T-helper 17 cell (primary cell): ENCODE data around the gene GCKR. TPM values are rescaled to one million over a fixed set of nuclear protein-coding genes. Genes with fewer than 3 reads are reported as not detected.
A peak's percentile ranks its signal among the peaks of the same experiment; 100 is the strongest.

Source experiments
- ATAC-seq: fragments of 150-1000 bp; cut with Tn5 transposase; 2 replicates; pipeline ENCODE4 v1.10.0; 2021; ENCODE audit warnings: mild to moderate bottlenecking, moderate library complexity
- DNase-seq, 3 donors: peaks; one replicate each; pipeline versions ENCODE4 v3.0.0 to v3.0.0-alpha.2; 2020 to 2021
- H3K9me3 ChIP-seq: one replicate; pipeline ENCODE4 v1.7.0; 2013; ENCODE audit warnings: low read length, mild to moderate bottlenecking; ENCODE audit not compliant: control insufficient read depth, poor library complexity, severe bottlenecking
- H3K27ac Mint-ChIP-seq: one replicate; pipeline ENCODE4 v1.8.0; 2022; ENCODE audit warnings: mild to moderate bottlenecking, moderate library complexity, mixed read lengths
- H3K27me3 Mint-ChIP-seq: one replicate; pipeline ENCODE4 v1.8.0; 2022; ENCODE audit warnings: mixed read lengths
- H3K36me3 Mint-ChIP-seq: one replicate; pipeline ENCODE4 v1.8.0; 2022; ENCODE audit warnings: low read depth, mixed read lengths
- H3K4me1 Mint-ChIP-seq: one replicate; pipeline ENCODE4 v1.8.0; 2022; ENCODE audit warnings: mild to moderate bottlenecking, mixed read lengths
- H3K4me3 Mint-ChIP-seq: one replicate; pipeline ENCODE4 v1.8.0; 2022; ENCODE audit warnings: mild to moderate bottlenecking, moderate library complexity, mixed read lengths
- total RNA-seq, 4 donors: library from RNA in 2 of 4; stranded (reverse) in 2 of 4; gene quantifications; one replicate each; pipeline ENCODE4 v1.2.3 and lab custom pipeline; 2022 to 2026

Gene GCKR
- total RNA-seq (not detected), total RNA-seq (lab: John Stamatoyannopoulos, UW) (0 reads per million in 2 donors)

- no peak for DNase-seq
- H3K9me3 ChIP-seq, result no peaks in the 10 kb centered on the region
- peaks cover 13% of the 10 kb centered on the region for H3K36me3 Mint-ChIP-seq
- peaks cover 16% of the 10 kb centered on the region for H3K4me1 Mint-ChIP-seq
- H3K27ac Mint-ChIP-seq, result no peak within 1 kb of the TSS
- H3K27me3 Mint-ChIP-seq, result peaks cover 51% of the 10 kb centered on the region
- H3K4me3 Mint-ChIP-seq, result peak within 1 kb of the TSS; percentile 86
- ATAC-seq, result no peak
Observed at GRCh38 chr2:27496357-27497287, at the start of gene GCKR. Gene GCKR (plus strand): TSS chr2:27496839. CDS start chr2:27496905, 66 bp downstream.

- no peaks in the 10 kb centered on the region for H3K27me3 Mint-ChIP-seq
- ATAC-seq, result no peak
- no peak overlapping the region for H3K27ac Mint-ChIP-seq
- H3K4me1 Mint-ChIP-seq, result peaks cover 7% of the 10 kb centered on the region
- no peaks in the 10 kb centered on the region for H3K9me3 ChIP-seq
- no peak overlapping the region for H3K4me3 Mint-ChIP-seq
- DNase-seq, result no peak
- H3K36me3 Mint-ChIP-seq, result peaks cover 6% of the 10 kb centered on the region
Observed at GRCh38 chr2:27448381-27448780, 48.3 kb upstream of the GCKR start.

- Mint-ChIP-seq H3K27me3 (no peaks in the 10 kb centered on the region), H3K27ac (peak overlapping the region; percentile 43), H3K36me3 (peaks cover 6% of the 10 kb centered on the region), H3K4me1 (peaks cover 7% of the 10 kb centered on the region), H3K4me3 (no peak overlapping the region)
- no peaks in the 10 kb centered on the region for H3K9me3 ChIP-seq
- ATAC-seq, result no peak
- DNase-seq, result no peak
Observed at GRCh38 chr2:27451095-27451494, 45.5 kb upstream of the GCKR start.

GRCh38 chr2:27453968-27454367, 42.7 kb upstream of the GCKR start:
- Mint-ChIP-seq H3K27ac (no peak overlapping the region), H3K4me1 (peaks cover 2% of the 10 kb centered on the region), H3K27me3 (no peaks in the 10 kb centered on the region), H3K4me3 (no peak overlapping the region), H3K36me3 (peaks cover 3% of the 10 kb centered on the region)
- ATAC-seq (no peak), DNase-seq (no peak)
- H3K9me3 ChIP-seq, result no peaks in the 10 kb centered on the region

GRCh38 chr2:27461118-27461517, 35.5 kb upstream of the GCKR start:
- H3K27me3 Mint-ChIP-seq, result no peaks in the 10 kb centered on the region
- no peak overlapping the region for H3K4me3 Mint-ChIP-seq
- H3K27ac Mint-ChIP-seq, result no peak overlapping the region
- DNase-seq (no peak), ATAC-seq (no peak)
- no peaks in the 10 kb centered on the region for H3K9me3 ChIP-seq
- peaks cover 2% of the 10 kb centered on the region for H3K4me1 Mint-ChIP-seq
- no peaks in the 10 kb centered on the region for H3K36me3 Mint-ChIP-seq

- DNase-seq, result no peak
Observed at GRCh38 chr2:27464443-27464842, 32.2 kb upstream of the GCKR start.

GRCh38 chr2:27471961-27472360, 24.7 kb upstream of the GCKR start:
- H3K36me3 Mint-ChIP-seq, result no peaks in the 10 kb centered on the region
- no peaks in the 10 kb centered on the region for H3K4me1 Mint-ChIP-seq
- H3K27ac Mint-ChIP-seq, result no peak overlapping the region
- DNase-seq (no peak), ATAC-seq (no peak)
- no peaks in the 10 kb centered on the region for H3K27me3 Mint-ChIP-seq
- H3K9me3 ChIP-seq, result no peaks in the 10 kb centered on the region
- H3K4me3 Mint-ChIP-seq, result no peak overlapping the region

More at GRCh38 chr2:27464443-27464842, 32.2 kb upstream of the GCKR start:
- Mint-ChIP-seq H3K27me3 (no peaks in the 10 kb centered on the region), H3K4me3 (no peak overlapping the region), H3K36me3 (no peaks in the 10 kb centered on the region), H3K27ac (no peak overlapping the region), H3K4me1 (peaks cover 2% of the 10 kb centered on the region)
- no peak for ATAC-seq
- H3K9me3 ChIP-seq, result no peaks in the 10 kb centered on the region

- Mint-ChIP-seq H3K27ac (peak overlapping the region; percentile 95), H3K36me3 (peaks cover 4% of the 10 kb centered on the region), H3K4me3 (no peak overlapping the region), H3K4me1 (peaks cover 15% of the 10 kb centered on the region), H3K27me3 (no peaks in the 10 kb centered on the region)
- ATAC-seq (no peak), DNase-seq (no peak)
- no peaks in the 10 kb centered on the region for H3K9me3 ChIP-seq
Observed at GRCh38 chr2:27485496-27485895, 11.1 kb upstream of the GCKR start.

GRCh38 chr2:27489118-27489497, 7.5 kb upstream of the GCKR start:
- Mint-ChIP-seq H3K4me1 (peaks cover 15% of the 10 kb centered on the region), H3K27me3 (peaks cover 10% of the 10 kb centered on the region), H3K4me3 (peak overlapping the region; percentile 88), H3K36me3 (no peaks in the 10 kb centered on the region), H3K27ac (peak overlapping the region; percentile 95)
- H3K9me3 ChIP-seq, result no peaks in the 10 kb centered on the region
- peak; percentile 15 for ATAC-seq
- DNase-seq, result no peak

GRCh38 chr2:27489498-27490397, 6.9 kb upstream of the GCKR start, which contains the start of gene IFT172:
Gene IFT172 (minus strand): TSS chr2:27489743. CDS start chr2:27489653, 90 bp downstream.
- peak within 1 kb of the TSS; percentile 95 for H3K27ac Mint-ChIP-seq
- H3K9me3 ChIP-seq, result no peaks in the 10 kb centered on the region
- ATAC-seq, result peak; percentile 90
- H3K27me3 Mint-ChIP-seq, result peaks cover 10% of the 10 kb centered on the region
- H3K4me1 Mint-ChIP-seq, result peaks cover 15% of the 10 kb centered on the region
- no peaks in the 10 kb centered on the region for H3K36me3 Mint-ChIP-seq
- peak within 1 kb of the TSS; percentile 88 for H3K4me3 Mint-ChIP-seq
- DNase-seq, result peak; percentile 94 to 99 (median 98)

- H3K9me3 ChIP-seq, result no peaks in the 10 kb centered on the region
- Mint-ChIP-seq H3K4me1 (peaks cover 30% of the 10 kb centered on the region), H3K27me3 (peaks cover 34% of the 10 kb centered on the region), H3K4me3 (no peak overlapping the region), H3K27ac (peak overlapping the region; percentile 62), H3K36me3 (peaks cover 13% of the 10 kb centered on the region)
- ATAC-seq, result no peak
- no peak for DNase-seq
Observed at GRCh38 chr2:27492557-27492956, 4.1 kb upstream of the GCKR start.

- ATAC-seq (no peak), DNase-seq (no peak)
- Mint-ChIP-seq H3K4me3 (peak overlapping the region; percentile 78), H3K36me3 (peaks cover 13% of the 10 kb centered on the region), H3K27ac (no peak overlapping the region), H3K27me3 (peaks cover 48% of the 10 kb centered on the region), H3K4me1 (peaks cover 27% of the 10 kb centered on the region)
- H3K9me3 ChIP-seq, result no peaks in the 10 kb centered on the region
Observed at GRCh38 chr2:27493948-27494283, 2.7 kb upstream of the GCKR start.

- peaks cover 24% of the 10 kb centered on the region for H3K4me1 Mint-ChIP-seq
- H3K4me3 Mint-ChIP-seq, result peak overlapping the region; percentile 78
- no peaks in the 10 kb centered on the region for H3K9me3 ChIP-seq
- H3K27ac Mint-ChIP-seq, result no peak overlapping the region
- peaks cover 51% of the 10 kb centered on the region for H3K27me3 Mint-ChIP-seq
- no peak for DNase-seq
- no peak for ATAC-seq
- H3K36me3 Mint-ChIP-seq, result peaks cover 13% of the 10 kb centered on the region
Observed at GRCh38 chr2:27494284-27494943, 2.2 kb upstream of the GCKR start.
